K562 (cell line): ENCODE data around the gene GLB1L3. TPM values are rescaled to one million over a fixed set of nuclear protein-coding genes. Genes with fewer than 3 reads are reported as not detected.

ENCODE experiments used
- ATAC-seq: fragments of 200-7000 bp; cut with Tn5 transposase; 3 replicates; pipeline ENCODE4 v1.9.1; 2020; ENCODE audit warnings: moderate library complexity
- BruUV-seq: library from RNA; stranded (reverse); fragments of 400-500 nt; replicated peaks from 2 replicates; lab custom pipeline; 2021; lab: Mats Ljungman, UMichigan
- CTCF ChIA-PET: fragments of 300-600 bp; formaldehyde crosslinking; extraction: SDS; loops from one replicate; lab custom pipeline; 2021; ENCODE audit warnings: low intra/inter-chr PET ratio; lab: Yijun Ruan, JAX
- POLR2A ChIA-PET: fragments of 300-600, 350-650 bp; sonication (Branson Sonifier 250); formaldehyde crosslinking; extraction: SDS; loops from one replicate; lab custom pipeline; 2021; ENCODE audit warnings: antibody characterized with exemption, inconsistent platforms; lab: Yijun Ruan, JAX
- DNase-seq, 4 experiments: peaks; one replicate each; pipeline versions ENCODE4 v3.0.0 to v3.0.0-alpha.2; 2011 to 2018; ENCODE audit warnings: low spot score in 3 of 4, mixed read lengths in 3 of 4; ENCODE audit errors: extremely low read depth in 1 of 4
- FAIRE-seq: peaks from 2 replicates; lab custom pipeline; 2011; peaks lifted over from hg19 to GRCh38; lab: Jason Lieb, UNC
- H2AFZ ChIP-seq: 2 replicates; pipeline ENCODE4 v1.6.0; 2011; ENCODE audit warnings: low read depth, low read length, control low read depth, inconsistent platforms
- H3K27ac ChIP-seq: fragments of 200-600 bp; 3 replicates; pipeline ENCODE4 v1.8.0; 2011; ENCODE audit warnings: low read depth, mild to moderate bottlenecking, control low read depth, inconsistent platforms, low read length, moderate library complexity, mixed read lengths; ENCODE audit errors: extremely low read depth
- H3K27me3 ChIP-seq, 2 experiments: fragments of 300-600 bp in 1 of 2; 2 replicates in 1 of 2; 3 replicates in 1 of 2; pipeline versions ENCODE4 v1.6.0 to v1.8.0; 2011; ENCODE audit warnings: inconsistent platforms in 2 of 2, low read length in 2 of 2, mild to moderate bottlenecking in 1 of 2, mixed read lengths in 1 of 2, moderate library complexity in 1 of 2; ENCODE audit not compliant: control insufficient read depth in 2 of 2, insufficient read depth in 2 of 2
- H3K36me3 ChIP-seq: fragments of 300-600 bp; 3 replicates; pipeline ENCODE4 v1.8.0; 2011; ENCODE audit warnings: mild to moderate bottlenecking, low read length, inconsistent platforms; ENCODE audit not compliant: control insufficient read depth, insufficient read depth
- H3K4me1 ChIP-seq, 2 experiments: fragments of 200-600 bp in 1 of 2; replicated peaks in 1 of 2; 2 replicates in 1 of 2; 3 replicates in 1 of 2; pipeline versions ENCODE4 v1.5.1 to v1.8.0; 2011; ENCODE audit warnings: inconsistent platforms in 2 of 2, low read length in 2 of 2, mild to moderate bottlenecking in 1 of 2, mixed read lengths in 1 of 2, moderate library complexity in 1 of 2; ENCODE audit not compliant: control insufficient read depth in 2 of 2, insufficient read depth in 2 of 2
- H3K4me2 ChIP-seq: 2 replicates; pipeline ENCODE4 v1.6.1; 2011; ENCODE audit warnings: low read length, control low read depth, inconsistent platforms, mixed read lengths; ENCODE audit not compliant: insufficient read depth
- H3K4me3 ChIP-seq: fragments of 200-600 bp; sonication (generic), shearing (Covaris generic); 2 replicates; pipeline ENCODE4 v1.5.1; 2016; ENCODE audit warnings: control low read depth, inconsistent platforms
- H3K79me2 ChIP-seq: fragments of 200-600 bp; 3 replicates; pipeline ENCODE4 v1.8.0; 2011; ENCODE audit warnings: low read length, inconsistent platforms; ENCODE audit not compliant: control insufficient read depth, insufficient read depth
- H3K9ac ChIP-seq, 2 experiments: 2 replicates each; pipeline versions ENCODE4 v1.6.0 to v1.6.1; 2011; ENCODE audit warnings: low read depth in 2 of 2, low read length in 2 of 2, control low read depth in 1 of 2, inconsistent platforms in 1 of 2, mild to moderate bottlenecking in 1 of 2, mixed read lengths in 1 of 2; ENCODE audit not compliant: insufficient read depth in 1 of 2
- H3K9me1 ChIP-seq: one replicate; pipeline ENCODE4 v1.6.0; 2011; ENCODE audit warnings: inconsistent platforms, mild to moderate bottlenecking, low read length, moderate library complexity; ENCODE audit not compliant: control insufficient read depth, insufficient read depth
- H3K9me3 ChIP-seq: replicated peaks from 2 replicates; pipeline ENCODE4 v1.5.1; 2011; ENCODE audit warnings: low read depth, low read length, inconsistent platforms; ENCODE audit not compliant: control insufficient read depth, insufficient read depth
- H4K20me1 ChIP-seq: replicated peaks from 2 replicates; pipeline ENCODE4 v1.6.1; 2011; ENCODE audit warnings: low read length, inconsistent platforms, mixed read lengths; ENCODE audit not compliant: control insufficient read depth, insufficient read depth
- DIDO1 ChIP-seq: fragments of 450-650 bp; IDR thresholded peaks from 2 replicates; pipeline ENCODE4 v1.6.1; 2016; ENCODE audit warnings: low read depth, missing biosample characterization, missing genetic modification characterization
- E2F1 ChIP-seq: sonication (generic); formaldehyde crosslinking; IDR thresholded peaks from 2 replicates; pipeline ENCODE4 v1.8.1; 2023; ENCODE audit warnings: mild to moderate bottlenecking, missing genetic modification reagents, moderate library complexity
- ERF ChIP-seq: fragments of 450-650 bp; formaldehyde crosslinking; IDR thresholded peaks from 2 replicates; pipeline ENCODE4 v1.4.0; 2020; ENCODE audit warnings: mild to moderate bottlenecking, mixed read lengths
- ETS2 ChIP-seq: IDR thresholded peaks from 2 replicates; pipeline ENCODE4 v1.6.1; 2016; ENCODE audit warnings: borderline replicate concordance, missing genetic modification characterization, mild to moderate bottlenecking, moderate library complexity, missing compliant biosample characterization; ENCODE audit not compliant: poor library complexity, severe bottlenecking
- GABPA ChIP-seq: fragments of 200-800 bp; sonication (Bioruptor generic); conservative IDR thresholded peaks from 2 replicates; pipeline ENCODE4 v1.6.1; 2016; ENCODE audit warnings: low read depth, missing genetic modification characterization, missing compliant biosample characterization
- GATA2 ChIP-seq: sonication (generic); formaldehyde crosslinking; IDR thresholded peaks from 2 replicates; pipeline ENCODE4 v1.4.0; 2020; ENCODE audit warnings: mild to moderate bottlenecking, missing genetic modification reagents
- MAFK ChIP-seq: IDR thresholded peaks from 2 replicates; pipeline ENCODE4 v1.6.1; 2011; ENCODE audit warnings: low read length, improper control_type of control experiment
- MBD2 ChIP-seq: sonication (generic); IDR thresholded peaks from 2 replicates; pipeline ENCODE4 v1.6.1; 2016; ENCODE audit warnings: low read depth, borderline replicate concordance
- SMARCA5 ChIP-seq: fragments of 450-650 bp; IDR thresholded peaks from 2 replicates; pipeline ENCODE4 v1.6.1; 2016
- SRSF1 ChIP-seq: fragments of 200-400 bp; formaldehyde crosslinking; IDR thresholded peaks from 2 replicates; pipeline ENCODE4 v1.6.1; 2017; ENCODE audit warnings: mild to moderate bottlenecking, low read depth, low read length, moderate library complexity
- ZFX ChIP-seq: sonication (generic); formaldehyde crosslinking; IDR thresholded peaks from 2 replicates; pipeline ENCODE4 v1.8.0; 2022; ENCODE audit warnings: mild to moderate bottlenecking, missing genetic modification reagents, moderate library complexity
- ZNF449 ChIP-seq: fragments of 250-450 bp; sonication (Bioruptor Pico); IDR thresholded peaks from 2 replicates; pipeline ENCODE4 v1.8.0; 2022; ENCODE audit warnings: moderate library complexity, mild to moderate bottlenecking, inconsistent platforms
- ZNF561 ChIP-seq: fragments of 450-650 bp; formaldehyde crosslinking; conservative IDR thresholded peaks from 2 replicates; pipeline ENCODE4 v1.4.0; 2020; ENCODE audit warnings: mild to moderate bottlenecking, moderate library complexity
- ZNF584 ChIP-seq: fragments of 200-800 bp; sonication (Bioruptor generic); IDR thresholded peaks from 2 replicates; pipeline ENCODE4 v1.6.1; 2016; ENCODE audit warnings: low read depth, mild to moderate bottlenecking, missing genetic modification characterization, missing compliant biosample characterization
- ZNF644 ChIP-seq: fragments of 200-800 bp; sonication (Bioruptor generic); IDR thresholded peaks from 2 replicates; pipeline ENCODE4 v1.6.1; 2016; ENCODE audit warnings: low read depth, missing genetic modification characterization, missing compliant biosample characterization
- WGBS: fragments of 100-300 bp; shearing (Covaris generic); methylation state at CpG from one replicate; pipeline ENCODE4 v1.1.6; 2016; ENCODE audit warnings: low coverage, mixed read lengths; ENCODE audit not compliant: insufficient coverage; ENCODE audit errors: missing lambda C conversion rate; 5-methylcytosine and 5-hydroxymethylcytosine counted together
- in situ Hi-C: fragments of 300-500 bp; cut with MboI; formaldehyde crosslinking; loops from 4 replicates; pipeline ENCODE4 v1.15.0; 2018; ENCODE audit warnings: inconsistent platforms, mixed read lengths
- intact Hi-C: fragments of 100-400 bp; cut with micrococcal nuclease; formaldehyde crosslinking; loops from 2 replicates; pipeline ENCODE4 v1.14.2; 2022
- polyA plus RNA-seq, 8 experiments: library from polyadenylated mRNA; depleted of rRNA in 4 of 8; stranded (reverse) in 5 of 8; unstranded in 3 of 8; fragments of >200 nt; fragmentation: Nextera tagmentation in 2 of 8; fragmentation: Illumina TruSeq in 1 of 8; extraction: Ambion mirVana in 2 of 8; extraction: Trizol in 1 of 8; gene quantifications; 2 replicates each; pipeline versions ENCODE4 v1.2.1 to v1.2.3, GENCODE V29; 2011 to 2014; ENCODE audit warnings: inconsistent platforms in 1 of 8, missing spikeins in 1 of 8
- total RNA-seq, 7 experiments: library from RNA; depleted of rRNA in 6 of 7; stranded (reverse); fragments of >200 nt in 6 of 7; fragmentation: Illumina TruSeq in 2 of 7; extraction: Trizol in 2 of 7; gene quantifications; 2 replicates each; pipeline versions ENCODE4 v1.2.1 to v1.2.3, GENCODE V29; 2011 to 2021; ENCODE audit warnings: low replicate concordance in 1 of 7

Gene GLB1L3
- total and polyA plus RNA-seq, 9 of the 15 experiments (the other 6 are each of a cell fraction or from before 2014, with no cell fraction given), result 0.18 to 3.3 (median 0.49) TPM

DNA sequence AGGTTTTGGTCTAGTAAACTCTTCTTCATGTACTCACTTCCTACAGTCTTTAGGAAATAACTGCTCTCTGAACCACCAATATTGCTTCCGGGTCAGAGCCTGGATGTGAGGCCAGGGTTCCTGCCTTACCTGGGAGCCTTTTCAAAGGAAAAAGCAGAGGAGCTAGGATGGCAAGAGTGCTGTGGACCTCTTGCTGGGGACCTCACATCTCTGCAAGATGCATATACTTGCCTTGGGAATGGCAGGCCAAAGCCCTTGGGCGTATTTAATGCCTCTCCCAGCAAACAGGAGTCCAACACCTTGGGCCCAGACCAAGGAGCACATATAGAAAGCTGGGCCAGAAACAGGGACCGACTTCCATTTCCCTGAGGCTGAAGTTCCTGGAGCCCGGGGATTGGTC lies 60.9 kb downstream of the GLB1L3 start:
- Histone ChIP-seq H3K27me3 (no peaks in the 10 kb centered on the region; a peak in 1 of 5 replicates), H3K4me2 (no peak overlapping the region), H3K9ac (no peak overlapping the region), H2AFZ (no peak overlapping the region), H3K9me1 (no peaks in the 10 kb centered on the region), H3K36me3 (no peaks in the 10 kb centered on the region), H3K4me1 (peaks cover 5 to 6% of the 10 kb centered on the region in 2 experiments; a peak in 2 of 5 replicates), H3K4me3 (no peak overlapping the region), H3K27ac (no peak overlapping the region), H4K20me1 (no peaks in the 10 kb centered on the region), H3K9me3 (no peaks in the 10 kb centered on the region), H3K79me2 (0 out of 3 replicates have a peak, but pooled peaks cover 2% of the 10 kb centered on the region)
- ATAC-seq (no peak), FAIRE-seq (no peak), DNase-seq (no peak)
- BruUV-seq, result no TSS peak
- CTCF ChIA-PET, result no interaction called here
- TF ChIP-seq ZFX (CRISPR knock-in tag) (no peak), GATA2 (CRISPR knock-in tag) (no peak), GABPA (no peak), ZNF584 (CRISPR knock-in tag) (no peak), MBD2 (no peak), DIDO1 (tag) (no peak), ZNF644 (tag) (no peak), SMARCA5 (no peak), ERF (CRISPR knock-in tag) (no peak), MAFK (no peak), ETS2 (tag) (no peak), ZNF561 (no peak), SRSF1 (no peak), ZNF449 (CRISPR knock-in tag) (no peak), E2F1 (no peak)
- POLR2A ChIA-PET, result no interaction called here
- intact Hi-C loops (no loop called here), in situ Hi-C loops (no loop called here)
- WGBS, result 76% methylated on average over 4 of the region's 4 CpGs
